Erythroblast (primary cell): Measurements from ENCODE around the gene TREML2.

ENCODE experiments used
- DNase-seq, 2 experiments: peaks; one replicate each; lab custom pipeline; 2025; lab: John Stamatoyannopoulos, UW
- GATA1 ChIP-seq: IDR thresholded peaks from 2 replicates; pipeline ENCODE4 v1.6.1; 2011; ENCODE audit warnings: low read depth, mild to moderate bottlenecking, control low read depth, low read length, moderate library complexity
- POLR2A ChIP-seq: IDR thresholded peaks from 2 replicates; pipeline ENCODE4 v1.6.1; 2011; ENCODE audit warnings: mild to moderate bottlenecking, low read length

The TREML2 gene

GRCh38 chr6:41193171-41193734, 7.7 kb downstream of the TREML2 start:
- DNase-seq = no peak
- TF ChIP-seq POLR2A (no peak), GATA1 (no peak)

- DNase-seq = peak; percentile 58 to 77
- TF ChIP-seq POLR2A (no peak), GATA1 (no peak)
These were observed 9.4 kb downstream of the TREML2 start for GRCh38 chr6:41191569-41191968.

- TF ChIP-seq GATA1 = no peak
- no peak for TF ChIP-seq POLR2A
- no peak for DNase-seq
These were observed 10.2 kb downstream of the TREML2 start for GRCh38 chr6:41190791-41191190.

- TF ChIP-seq POLR2A = no peak
- no peak for TF ChIP-seq GATA1
- no peak for DNase-seq
These were observed 11.0 kb downstream of the TREML2 start for GRCh38 chr6:41189967-41190366.

GRCh38 chr6:41189046-41189445, 11.9 kb downstream of the TREML2 start:
- peak in 1 of 2 experiments; percentile 21 for DNase-seq

GRCh38 chr6:41187924-41188886, 12.7 kb downstream of the TREML2 start:
- TF ChIP-seq GATA1 (no peak), POLR2A (no peak)
- no peak for DNase-seq

- TF ChIP-seq GATA1 = no peak
- no peak for TF ChIP-seq POLR2A
- DNase-seq = no peak
These were observed 14.9 kb downstream of the TREML2 start for GRCh38 chr6:41186031-41186562.

- TF ChIP-seq GATA1 = no peak
- no peak for TF ChIP-seq POLR2A
- no peak for DNase-seq
These were observed 16.2 kb downstream of the TREML2 start for GRCh38 chr6:41184761-41185160.

- TF ChIP-seq GATA1 = no peak
- DNase-seq = peak; percentile 78 to 79
These were observed 18.6 kb downstream of the TREML2 start for GRCh38 chr6:41182069-41183034.

GRCh38 chr6:41181566-41181965, 19.4 kb downstream of the TREML2 start:
- no peak for DNase-seq

GRCh38 chr6:41179163-41179562, 21.8 kb downstream of the TREML2 start:
- TF ChIP-seq POLR2A (no peak), GATA1 (no peak)
- DNase-seq = no peak

More at GRCh38 chr6:41181566-41181965, 19.4 kb downstream of the TREML2 start:
- TF ChIP-seq POLR2A = no peak
- no peak for TF ChIP-seq GATA1

GRCh38 chr6:41177695-41178094, 23.3 kb downstream of the TREML2 start:
- TF ChIP-seq GATA1 (no peak), POLR2A (no peak)
- peak in 1 of 2 experiments; percentile 57 for DNase-seq

- no peak for TF ChIP-seq GATA1
- TF ChIP-seq POLR2A = no peak
- DNase-seq = peak in 1 of 2 experiments; percentile 29
These were observed 23.7 kb downstream of the TREML2 start for GRCh38 chr6:41177287-41177686.
